IMR-90 (cell line): ENCODE data around the gene PRKCA. TPM values are rescaled to one million over a fixed set of nuclear protein-coding genes. Genes with fewer than 3 reads are reported as not detected.
"Not testable (repeated sequence)": the region's sequence is repeated elsewhere in the genome, so short reads cannot be mapped to it uniquely, and the experiment has no call there.

Experiments used
- ATAC-seq: fragments of 200-7000 bp; cut with Tn5 transposase; 2 replicates; pipeline ENCODE4 v1.9.1; 2020; ENCODE audit warnings: low read depth, mild to moderate bottlenecking, moderate library complexity
- BruUV-seq: library from RNA; stranded (reverse); fragments of 400-500 nt; replicated peaks from 2 replicates; lab custom pipeline; 2021; lab: Mats Ljungman, UMichigan
- CTCF ChIA-PET: fragments of 300-600 bp; formaldehyde crosslinking; extraction: SDS; loops from one replicate; lab custom pipeline; 2021; ENCODE audit warnings: antibody characterized with exemption; lab: Yijun Ruan, JAX
- POLR2A ChIA-PET: fragments of 300-600 bp; sonication (Branson Sonifier 250); formaldehyde crosslinking; loops from one replicate; lab custom pipeline; 2022; ENCODE audit warnings: antibody characterized with exemption; ENCODE audit not compliant: unreplicated experiment; lab: Charles Lee
- DNase-seq: peaks from one replicate; pipeline ENCODE4 v3.0.0; 2013
- H2AFZ ChIP-seq: replicated peaks from 2 replicates; pipeline ENCODE3; 2013; ENCODE audit warnings: low read length, mild to moderate bottlenecking; ENCODE audit not compliant: poor library complexity
- H2AK5ac ChIP-seq: 2 replicates; pipeline ENCODE4 v1.6.1; 2013; ENCODE audit warnings: low read depth, low read length, inconsistent platforms
- H2AK9ac ChIP-seq: replicated peaks from 2 replicates; pipeline ENCODE3; 2013; ENCODE audit warnings: mild to moderate bottlenecking, low read depth, low read length, moderate library complexity; ENCODE audit not compliant: poor library complexity
- H2BK120ac ChIP-seq: 2 replicates; pipeline ENCODE4 v1.6.1; 2013; ENCODE audit warnings: low read depth, low read length, inconsistent platforms
- H2BK15ac ChIP-seq: 3 replicates; pipeline ENCODE4 v1.6.1; 2013; ENCODE audit warnings: low read depth, low read length, inconsistent platforms
- H2BK20ac ChIP-seq: 2 replicates; pipeline ENCODE4 v1.6.1; 2013; ENCODE audit warnings: low read depth, mild to moderate bottlenecking, inconsistent platforms, low read length, moderate library complexity
- H2BK5ac ChIP-seq: 2 replicates; pipeline ENCODE4 v1.6.1; 2013; ENCODE audit warnings: mild to moderate bottlenecking, low read depth, low read length, inconsistent platforms; ENCODE audit not compliant: poor library complexity, severe bottlenecking
- H3K14ac ChIP-seq: replicated peaks from 2 replicates; pipeline ENCODE4 v1.6.1; 2013; ENCODE audit warnings: low read depth, low read length, inconsistent platforms
- H3K18ac ChIP-seq: 2 replicates; pipeline ENCODE4 v1.6.1; 2013; ENCODE audit warnings: low read depth, low read length, control low read depth
- H3K23ac ChIP-seq: 2 replicates; pipeline ENCODE4 v1.6.1; 2013; ENCODE audit warnings: low read depth, low read length, inconsistent platforms
- H3K27ac ChIP-seq: 2 replicates; pipeline ENCODE4 v1.5.1; 2013; ENCODE audit warnings: mild to moderate bottlenecking, control low read depth, low read length; ENCODE audit not compliant: insufficient read depth
- H3K27me3 ChIP-seq: 2 replicates; pipeline ENCODE4 v1.6.1; 2013; ENCODE audit warnings: low read length; ENCODE audit not compliant: control insufficient read depth, insufficient read depth
- H3K36me3 ChIP-seq: 2 replicates; pipeline ENCODE4 v1.6.1; 2013; ENCODE audit warnings: low read length, mixed read lengths; ENCODE audit not compliant: control insufficient read depth, insufficient read depth
- H3K4ac ChIP-seq: 2 replicates; pipeline ENCODE4 v1.6.1; 2013; ENCODE audit warnings: low read depth, low read length, inconsistent platforms
- H3K4me1 ChIP-seq: 2 replicates; pipeline ENCODE4 v1.6.1; 2013; ENCODE audit warnings: low read length, mixed read lengths; ENCODE audit not compliant: control insufficient read depth, insufficient read depth
- H3K4me2 ChIP-seq: 2 replicates; pipeline ENCODE4 v1.6.1; 2013; ENCODE audit warnings: low read depth, mild to moderate bottlenecking, control low read depth, low read length, moderate library complexity
- H3K4me3 ChIP-seq: 2 replicates; pipeline ENCODE4 v1.5.1; 2013; ENCODE audit warnings: low read depth, mild to moderate bottlenecking, control low read depth, low read length, moderate library complexity; ENCODE audit not compliant: insufficient read depth
- H3K56ac ChIP-seq: 2 replicates; pipeline ENCODE4 v1.6.1; 2013; ENCODE audit warnings: low read length, inconsistent platforms; ENCODE audit not compliant: insufficient read depth; ENCODE audit errors: extremely low read depth
- H3K79me1 ChIP-seq, 2 experiments: 2 replicates each; pipeline ENCODE4 v1.6.1; 2013; ENCODE audit warnings: low read length in 2 of 2, inconsistent platforms in 1 of 2, low read depth in 1 of 2
- H3K9ac ChIP-seq: 2 replicates; pipeline ENCODE4 v1.6.1; 2013; ENCODE audit warnings: low read depth, low read length, control low read depth
- H3K9me1 ChIP-seq: 2 replicates; pipeline ENCODE4 v1.6.1; 2013; ENCODE audit warnings: low read length, inconsistent platforms; ENCODE audit not compliant: insufficient read depth
- H3K9me3 ChIP-seq: 2 replicates; pipeline ENCODE4 v1.6.1; 2013; ENCODE audit warnings: low read length; ENCODE audit not compliant: control insufficient read depth, insufficient read depth
- H4K20me1 ChIP-seq: 2 replicates; pipeline ENCODE4 v1.6.1; 2013; ENCODE audit warnings: low read length, inconsistent platforms; ENCODE audit not compliant: insufficient read depth
- H4K5ac ChIP-seq: 2 replicates; pipeline ENCODE4 v1.6.1; 2013; ENCODE audit warnings: mild to moderate bottlenecking, low read depth, low read length, control low read depth
- H4K8ac ChIP-seq, 2 experiments: 2 replicates each; pipeline ENCODE4 v1.6.1; 2013; ENCODE audit warnings: low read depth in 2 of 2, low read length in 2 of 2, control low read depth in 1 of 2, inconsistent platforms in 1 of 2
- H4K91ac ChIP-seq: 2 replicates; pipeline ENCODE4 v1.6.1; 2013; ENCODE audit warnings: low read depth, low read length, inconsistent platforms; ENCODE audit not compliant: insufficient read depth
- FOS ChIP-seq: fragments of 150-350 bp; IDR thresholded peaks from 2 replicates; pipeline ENCODE4 v1.6.1; 2016; ENCODE audit warnings: low read depth, low read length
- MXI1 ChIP-seq: IDR thresholded peaks from 2 replicates; pipeline ENCODE4 v1.6.1; 2012; ENCODE audit warnings: low read depth, mild to moderate bottlenecking, low read length, moderate library complexity, borderline replicate concordance
- RAD21 ChIP-seq: IDR thresholded peaks from 2 replicates; pipeline ENCODE4 v1.6.1; 2012; ENCODE audit warnings: low read length, improper control_type of control experiment
- RFX5 ChIP-seq: IDR thresholded peaks from 2 replicates; pipeline ENCODE4 v1.8.0; 2012; ENCODE audit warnings: low read depth, mild to moderate bottlenecking, low read length, moderate library complexity
- WGBS, 2 experiments: methylation state at CpG; one replicate each; pipeline versions ENCODE4 v1.1.5 to v1.1.7; 2013; ENCODE audit warnings: missing lambda C conversion rate in 2 of 2; ENCODE audit not compliant: insufficient read length in 1 of 2; ENCODE audit errors: extremely low coverage in 2 of 2; 5-methylcytosine and 5-hydroxymethylcytosine counted together
- dilution Hi-C: fragments of 300-500 bp; cut with HindIII; formaldehyde crosslinking; loops from one replicate; pipeline ENCODE4 v1.14.3; 2018; ENCODE audit warnings: low sequenced_read_pairs; ENCODE audit not compliant: unreplicated experiment
- in situ Hi-C: fragments of 300-500 bp; cut with MboI; formaldehyde crosslinking; loops from 3 replicates; pipeline ENCODE4 v1.14.3; 2019; ENCODE audit warnings: low sequenced_read_pairs, inconsistent platforms, mixed read lengths
- intact Hi-C: fragments of 100-400 bp; cut with micrococcal nuclease; formaldehyde crosslinking; loops from 2 replicates; pipeline ENCODE4 v1.10.0; 2022
- polyA plus RNA-seq, 3 experiments: library from polyadenylated mRNA; depleted of rRNA; stranded (reverse); fragments of >200 nt; gene quantifications; 2 replicates each; pipeline ENCODE4 v1.2.3, GENCODE V29; 2012; ENCODE audit warnings: low replicate concordance in 1 of 3
- total RNA-seq: library from RNA; depleted of rRNA; stranded (reverse); fragments of >200 nt; gene quantifications from 2 replicates; pipeline ENCODE4 v1.2.3, GENCODE V29; 2012

The PRKCA gene
- total and polyA plus RNA-seq, 2 of the 4 experiments (the other 2 are of a cell fraction), result 31.0 to 46.0 TPM

- no peak overlapping the region for H2BK20ac ChIP-seq
- TF ChIP-seq RAD21 (no peak), RFX5 (no peak), FOS (no peak), MXI1 (no peak)
- peaks cover 22% of the 10 kb centered on the region for H3K9me1 ChIP-seq
- no peak overlapping the region for H3K27ac ChIP-seq
- dilution Hi-C loops, result no loop called here
- in situ Hi-C loops, result no loop called here
- H2BK15ac ChIP-seq, result no peak overlapping the region
- H2AK5ac ChIP-seq, result no peak overlapping the region
- no peaks in the 10 kb centered on the region for H3K36me3 ChIP-seq
- intact Hi-C loops, result no loop called here
- peak overlapping the region; percentile 38; the same call in 1 of the 2 replicates for H3K4ac ChIP-seq
- no peak overlapping the region for H4K91ac ChIP-seq
- H2BK5ac ChIP-seq, result no peak overlapping the region
- no CpG with 5 or more reads among the region's 11 CpGs for WGBS, 2 experiments
- H3K9me3 ChIP-seq, result no peaks in the 10 kb centered on the region
- peak overlapping the region; percentile 24; the same call in 1 of the 2 replicates for H2BK120ac ChIP-seq
- peaks cover 8% of the 10 kb centered on the region for H3K4me1 ChIP-seq
- no peak overlapping the region for H3K23ac ChIP-seq
- H3K4me3 ChIP-seq, result no peak overlapping the region
- H3K9ac ChIP-seq, result no peak overlapping the region
- H3K79me1 ChIP-seq, result peaks cover 49 to 74% of the 10 kb centered on the region in 2 experiments
- H2AK9ac ChIP-seq, result peak overlapping the region; percentile 13
- CTCF ChIA-PET, result no interaction called here
- H4K20me1 ChIP-seq, result 0 out of 2 replicates have a peak, but pooled peaks cover 3% of the 10 kb centered on the region
- DNase-seq (no peak), ATAC-seq (peak; percentile 60)
- H3K4me2 ChIP-seq, result peak overlapping the region; percentile 46; the same call in 1 of the 2 replicates
- H3K14ac ChIP-seq, result peak overlapping the region; percentile 85
- no peak overlapping the region for H2AFZ ChIP-seq
- no peaks in the 10 kb centered on the region for H3K27me3 ChIP-seq
- no TSS peak for BruUV-seq
- H3K56ac ChIP-seq, result no peak overlapping the region
- POLR2A ChIA-PET, result no interaction called here
- peak overlapping the region; percentile 49; the same call in 1 of the 2 replicates for H3K18ac ChIP-seq
- H4K5ac ChIP-seq, result no peak overlapping the region; the same call in 1 of the 2 replicates
- peak overlapping the region in 1 of 2 experiments; percentile 35; a peak in 1 of 4 replicates for H4K8ac ChIP-seq
These were observed 175.3 kb downstream of the PRKCA start for GRCh38 chr17:66477615-66478283.

- in situ Hi-C loops, H3K4me1 ChIP-seq, H3K23ac ChIP-seq, ATAC-seq, CTCF ChIA-PET, H3K36me3 ChIP-seq, H3K27me3 ChIP-seq, H3K14ac ChIP-seq, H4K5ac ChIP-seq, H2BK20ac ChIP-seq, H3K4ac ChIP-seq, H2AFZ ChIP-seq, H3K4me2 ChIP-seq, H3K9me3 ChIP-seq, H2BK120ac ChIP-seq, BruUV-seq, H4K8ac ChIP-seq, intact Hi-C loops, H3K18ac ChIP-seq, H2BK15ac ChIP-seq, dilution Hi-C loops, H3K4me3 ChIP-seq, DNase-seq, H3K9ac ChIP-seq, H4K91ac ChIP-seq, H2AK5ac ChIP-seq, H2BK5ac ChIP-seq, H2AK9ac ChIP-seq, H3K56ac ChIP-seq, H4K20me1 ChIP-seq, POLR2A ChIA-PET, H3K27ac ChIP-seq: not testable (repeated sequence)
- Histone ChIP-seq H3K79me1 (peaks cover 56 to 75% of the 10 kb centered on the region in 2 experiments), H3K9me1 (peaks cover 18% of the 10 kb centered on the region)
- WGBS, 2 experiments, result no CpG with 5 or more reads among the region's 2 CpGs
These were observed 176.9 kb downstream of the PRKCA start for GRCh38 chr17:66479230-66479889.
